Activated CD4-positive, alpha-beta T cell treated with anti-CD3 and anti-CD28 coated beads, Interleukin-2, amount 10 ng/mL, durations not matched to agents 7 days and 5 days (primary cell): ENCODE measurements around the gene PRKAR1B. TPM values are rescaled to one million over a fixed set of nuclear protein-coding genes. Genes with fewer than 3 reads are reported as not detected.

ENCODE experiments used
- CTCF ChIA-PET: fragments of 350-600 bp; sonication (Branson Sonifier 250); formaldehyde crosslinking; loops from one replicate; lab custom pipeline; 2021; ENCODE audit warnings: antibody characterized with exemption; lab: Charles Lee
- POLR2A ChIA-PET: fragments of 350-600 bp; sonication (Branson Sonifier 250); formaldehyde crosslinking; loops from one replicate; lab custom pipeline; 2021; ENCODE audit warnings: antibody characterized with exemption; lab: Charles Lee
- DNase-seq: peaks from one replicate; pipeline ENCODE4 v3.0.0-alpha.2; 2020
- H3K27ac Mint-ChIP-seq: one replicate; pipeline ENCODE4 v1.8.0; 2021; ENCODE audit warnings: mild to moderate bottlenecking, moderate library complexity, mixed read lengths
- H3K27me3 Mint-ChIP-seq: one replicate; pipeline ENCODE4 v1.8.0; 2021; ENCODE audit warnings: mixed read lengths
- H3K36me3 Mint-ChIP-seq: one replicate; pipeline ENCODE4 v1.8.0; 2021; ENCODE audit warnings: low read depth, mixed read lengths
- H3K4me1 Mint-ChIP-seq: one replicate; pipeline ENCODE4 v1.8.0; 2021; ENCODE audit warnings: mixed read lengths
- H3K4me3 Mint-ChIP-seq: one replicate; pipeline ENCODE4 v1.8.0; 2021; ENCODE audit warnings: mild to moderate bottlenecking, moderate library complexity, mixed read lengths
- H3K9me3 Mint-ChIP-seq: one replicate; pipeline ENCODE4 v1.8.0; 2021; ENCODE audit warnings: mixed read lengths
- total RNA-seq, 2 experiments: library from RNA; stranded (reverse); gene quantifications; one replicate each; pipeline ENCODE4 v1.2.3, GENCODE V29; 2021

The PRKAR1B gene
- total RNA-seq, 2 experiments from 2014 or later, result 29.8 to 32.5 TPM

- Mint-ChIP-seq H3K9me3 (peaks cover 15% of the 10 kb centered on the region), H3K27ac (no peak overlapping the region), H3K27me3 (no peaks in the 10 kb centered on the region), H3K4me3 (no peak overlapping the region), H3K36me3 (peaks cover 27% of the 10 kb centered on the region), H3K4me1 (no peaks in the 10 kb centered on the region)
- ChIA-PET CTCF (interaction anchor here (0.8 to 1.2 kb wide), 3 partner anchors 16 to 51 kb away, joined by 3 to 4 read pairs (median 3); no protein-coding TSS in a partner anchor), POLR2A (no interaction called here)
- DNase-seq, result no peak
Observed at GRCh38 chr7:670501-671390, 56.3 kb downstream of the PRKAR1B start.

GRCh38 chr7:668958-669357, 58.1 kb downstream of the PRKAR1B start:
- Mint-ChIP-seq H3K36me3 (peaks cover 12% of the 10 kb centered on the region), H3K4me3 (no peak overlapping the region), H3K9me3 (peaks cover 7% of the 10 kb centered on the region), H3K27ac (no peak overlapping the region), H3K27me3 (no peaks in the 10 kb centered on the region), H3K4me1 (no peaks in the 10 kb centered on the region)
- ChIA-PET CTCF (interaction anchor here (0.6 to 1.6 kb wide), 3 partner anchors 10 to 206 kb away, joined by 3 to 4 read pairs (median 3); no protein-coding TSS in a partner anchor), POLR2A (no interaction called here)
- DNase-seq, result no peak

GRCh38 chr7:668139-668931, 58.7 kb downstream of the PRKAR1B start:
- H3K27me3 Mint-ChIP-seq, result no peaks in the 10 kb centered on the region
- DNase-seq, result no peak
- H3K4me3 Mint-ChIP-seq, result no peak overlapping the region
- H3K27ac Mint-ChIP-seq, result no peak overlapping the region
- H3K4me1 Mint-ChIP-seq, result no peaks in the 10 kb centered on the region
- CTCF ChIA-PET, result interaction anchor here (0.6 to 1.6 kb wide), 2 partner anchors 9 to 207 kb away, joined by 3 to 4 read pairs; no protein-coding TSS in a partner anchor
- peaks cover 10% of the 10 kb centered on the region for H3K36me3 Mint-ChIP-seq
- peaks cover 7% of the 10 kb centered on the region for H3K9me3 Mint-ChIP-seq
- POLR2A ChIA-PET, result no interaction called here

GRCh38 chr7:666454-667292, 60.4 kb downstream of the PRKAR1B start:
- no peaks in the 10 kb centered on the region for H3K27me3 Mint-ChIP-seq
- H3K27ac Mint-ChIP-seq, result no peak overlapping the region
- H3K36me3 Mint-ChIP-seq, result peaks cover 14% of the 10 kb centered on the region
- CTCF ChIA-PET, result no interaction called here
- H3K4me1 Mint-ChIP-seq, result peaks cover 8% of the 10 kb centered on the region
- no peak overlapping the region for H3K4me3 Mint-ChIP-seq
- no peak for DNase-seq
- H3K9me3 Mint-ChIP-seq, result peaks cover 7% of the 10 kb centered on the region
- POLR2A ChIA-PET, result interaction anchor here (0.6 kb wide), 1 partner anchor 32 kb away, joined by 4 read pairs; no protein-coding TSS in a partner anchor

GRCh38 chr7:665736-666453, 61.2 kb downstream of the PRKAR1B start:
- Mint-ChIP-seq H3K4me1 (peaks cover 8% of the 10 kb centered on the region), H3K27ac (no peak overlapping the region), H3K27me3 (no peaks in the 10 kb centered on the region), H3K36me3 (peaks cover 12% of the 10 kb centered on the region), H3K9me3 (peaks cover 7% of the 10 kb centered on the region), H3K4me3 (no peak overlapping the region)
- DNase-seq, result no peak
- POLR2A ChIA-PET, result interaction anchor here (0.5 to 0.6 kb wide), 2 partner anchors 31 to 50 kb away, joined by 4 read pairs; no protein-coding TSS in a partner anchor
- CTCF ChIA-PET, result interaction anchor here (1.0 kb wide), 1 partner anchor 17 kb away, joined by 4 read pairs; no protein-coding TSS in a partner anchor

- ChIA-PET POLR2A (interaction anchor here (0.5 kb wide), 1 partner anchor 49 kb away, joined by 4 read pairs; no protein-coding TSS in a partner anchor), CTCF (interaction anchor here (1.0 kb wide), 1 partner anchor 17 kb away, joined by 4 read pairs; no protein-coding TSS in a partner anchor)
- peaks cover 8% of the 10 kb centered on the region for H3K4me1 Mint-ChIP-seq
- peaks cover 12% of the 10 kb centered on the region for H3K36me3 Mint-ChIP-seq
- no peak overlapping the region for H3K27ac Mint-ChIP-seq
- peaks cover 7% of the 10 kb centered on the region for H3K9me3 Mint-ChIP-seq
- H3K27me3 Mint-ChIP-seq, result no peaks in the 10 kb centered on the region
- H3K4me3 Mint-ChIP-seq, result no peak overlapping the region
- DNase-seq, result no peak
Observed at GRCh38 chr7:664997-665735, 61.9 kb downstream of the PRKAR1B start.

GRCh38 chr7:664402-664775, 62.7 kb downstream of the PRKAR1B start:
- ChIA-PET CTCF (interaction anchor here (1.2 kb wide), 1 partner anchor 10 kb away, joined by 3 read pairs; no protein-coding TSS in a partner anchor), POLR2A (no interaction called here)
- Mint-ChIP-seq H3K9me3 (peaks cover 7% of the 10 kb centered on the region), H3K36me3 (peaks cover 12% of the 10 kb centered on the region), H3K4me1 (peaks cover 8% of the 10 kb centered on the region), H3K27ac (no peak overlapping the region), H3K4me3 (no peak overlapping the region), H3K27me3 (no peaks in the 10 kb centered on the region)
- DNase-seq, result no peak

GRCh38 chr7:662576-662975, 64.5 kb downstream of the PRKAR1B start:
- DNase-seq, result no peak
- ChIA-PET POLR2A (no interaction called here), CTCF (interaction anchor here (0.6 kb wide), 1 partner anchor 95 kb away, joined by 4 read pairs; no protein-coding TSS in a partner anchor)
- Mint-ChIP-seq H3K4me1 (peaks cover 8% of the 10 kb centered on the region), H3K9me3 (peaks cover 9% of the 10 kb centered on the region), H3K4me3 (no peak overlapping the region), H3K27ac (peak overlapping the region; percentile 2), H3K27me3 (no peaks in the 10 kb centered on the region), H3K36me3 (peaks cover 15% of the 10 kb centered on the region)

- no peak for DNase-seq
- Mint-ChIP-seq H3K27ac (no peak overlapping the region), H3K27me3 (no peaks in the 10 kb centered on the region), H3K9me3 (peaks cover 9% of the 10 kb centered on the region), H3K4me1 (peaks cover 8% of the 10 kb centered on the region), H3K4me3 (no peak overlapping the region), H3K36me3 (peaks cover 15% of the 10 kb centered on the region)
- ChIA-PET POLR2A (no interaction called here), CTCF (no interaction called here)
Observed at GRCh38 chr7:659996-660395, 67.1 kb downstream of the PRKAR1B start.

- H3K27ac Mint-ChIP-seq, result no peak overlapping the region
Observed at GRCh38 chr7:659306-659847, 67.7 kb downstream of the PRKAR1B start.

More at GRCh38 chr7:659306-659847, 67.7 kb downstream of the PRKAR1B start:
- Mint-ChIP-seq H3K27me3 (no peaks in the 10 kb centered on the region), H3K9me3 (peaks cover 9% of the 10 kb centered on the region), H3K36me3 (peaks cover 15% of the 10 kb centered on the region), H3K4me1 (peaks cover 8% of the 10 kb centered on the region), H3K4me3 (no peak overlapping the region)
- no peak for DNase-seq
- ChIA-PET POLR2A (no interaction called here), CTCF (interaction anchor here (1.1 kb wide), 1 partner anchor 9 kb away, joined by 4 read pairs; no protein-coding TSS in a partner anchor)
